T-helper 1 cell treated with Interleukin-12 subunit alpha and Interleukin-12 subunit beta and Interleukin-4 antibody, amounts not matched to agents 30 μg/mL and 1 μg/mL, for 36 hours (primary cell): ENCODE results near the gene SLC25A30.
"Not testable (repeated sequence)": the region's sequence is repeated elsewhere in the genome, so short reads cannot be mapped to it uniquely, and the experiment has no call there.

Experiments
- H3K27ac Mint-ChIP-seq: one replicate; pipeline ENCODE4 v1.8.0; 2021; ENCODE audit warnings: mild to moderate bottlenecking, mixed read lengths
- H3K27me3 Mint-ChIP-seq: one replicate; pipeline ENCODE4 v1.8.0; 2021; ENCODE audit warnings: low read depth, mixed read lengths
- H3K36me3 Mint-ChIP-seq: one replicate; pipeline ENCODE4 v1.8.0; 2021; ENCODE audit warnings: low read depth, mixed read lengths
- H3K4me1 Mint-ChIP-seq: one replicate; pipeline ENCODE4 v1.8.0; 2021; ENCODE audit warnings: low read depth, mixed read lengths
- H3K4me3 Mint-ChIP-seq: one replicate; pipeline ENCODE4 v1.8.0; 2021; ENCODE audit warnings: mild to moderate bottlenecking, moderate library complexity, mixed read lengths
- H3K9me3 Mint-ChIP-seq: one replicate; pipeline ENCODE4 v1.8.0; 2021; ENCODE audit warnings: mixed read lengths

The SLC25A30 gene

GRCh38 chr13:45439008-45439407 is 20.8 kb upstream of the SLC25A30 start:
- Mint-ChIP-seq H3K4me1 (peaks cover 10% of the 10 kb centered on the region), H3K36me3 (peaks cover 2% of the 10 kb centered on the region), H3K4me3 (no peak overlapping the region), H3K9me3 (no peaks in the 10 kb centered on the region), H3K27me3 (no peaks in the 10 kb centered on the region), H3K27ac (no peak overlapping the region)

GRCh38 chr13:45437947-45438346 is 19.8 kb upstream of the SLC25A30 start:
- Mint-ChIP-seq H3K27me3 (no peaks in the 10 kb centered on the region), H3K27ac (no peak overlapping the region), H3K9me3 (no peaks in the 10 kb centered on the region), H3K4me3 (no peak overlapping the region), H3K36me3 (peaks cover 2% of the 10 kb centered on the region), H3K4me1 (peaks cover 10% of the 10 kb centered on the region)

GRCh38 chr13:45436953-45437352 is 18.8 kb upstream of the SLC25A30 start:
- Mint-ChIP-seq H3K36me3 (peaks cover 1% of the 10 kb centered on the region), H3K27me3 (no peaks in the 10 kb centered on the region), H3K4me3 (no peak overlapping the region), H3K27ac (no peak overlapping the region), H3K4me1 (peaks cover 7% of the 10 kb centered on the region), H3K9me3 (no peaks in the 10 kb centered on the region)

- peaks cover under 1% of the 10 kb centered on the region for H3K4me1 Mint-ChIP-seq
- H3K4me3 Mint-ChIP-seq: no peak overlapping the region
- H3K27ac Mint-ChIP-seq: no peak overlapping the region
- no peaks in the 10 kb centered on the region for H3K9me3 Mint-ChIP-seq
- H3K36me3 Mint-ChIP-seq: no peaks in the 10 kb centered on the region
- no peaks in the 10 kb centered on the region for H3K27me3 Mint-ChIP-seq
These were observed 18.2 kb upstream of the SLC25A30 start for GRCh38 chr13:45436332-45436731.

- H3K27ac Mint-ChIP-seq: no peak overlapping the region
These were observed 16.6 kb upstream of the SLC25A30 start for GRCh38 chr13:45434556-45435371.

GRCh38 chr13:45433381-45433790 is 15.2 kb upstream of the SLC25A30 start:
- no peaks in the 10 kb centered on the region for H3K36me3 Mint-ChIP-seq
- H3K4me1 Mint-ChIP-seq: peaks cover 2% of the 10 kb centered on the region
- no peaks in the 10 kb centered on the region for H3K9me3 Mint-ChIP-seq
- H3K27me3 Mint-ChIP-seq: no peaks in the 10 kb centered on the region
- no peak overlapping the region for H3K4me3 Mint-ChIP-seq
- H3K27ac Mint-ChIP-seq: no peak overlapping the region

More at GRCh38 chr13:45434556-45435371, 16.6 kb upstream of the SLC25A30 start:
- Mint-ChIP-seq H3K9me3 (no peaks in the 10 kb centered on the region), H3K27me3 (no peaks in the 10 kb centered on the region), H3K36me3 (no peaks in the 10 kb centered on the region), H3K4me1 (peaks cover 2% of the 10 kb centered on the region), H3K4me3 (no peak overlapping the region)

GRCh38 chr13:45432737-45433380 is 14.7 kb upstream of the SLC25A30 start:
- no peaks in the 10 kb centered on the region for H3K9me3 Mint-ChIP-seq
- H3K27ac Mint-ChIP-seq: no peak overlapping the region
- no peak overlapping the region for H3K4me3 Mint-ChIP-seq
- no peaks in the 10 kb centered on the region for H3K36me3 Mint-ChIP-seq
- H3K4me1 Mint-ChIP-seq: peaks cover 2% of the 10 kb centered on the region
- no peaks in the 10 kb centered on the region for H3K27me3 Mint-ChIP-seq

GRCh38 chr13:45426056-45426841 is 8.1 kb upstream of the SLC25A30 start:
- H3K4me1 Mint-ChIP-seq, H3K9me3 Mint-ChIP-seq, H3K27ac Mint-ChIP-seq, H3K27me3 Mint-ChIP-seq, H3K36me3 Mint-ChIP-seq, H3K4me3 Mint-ChIP-seq: not testable (repeated sequence)

GRCh38 chr13:45422731-45423292 is 4.6 kb upstream of the SLC25A30 start:
- Mint-ChIP-seq H3K36me3 (no peaks in the 10 kb centered on the region), H3K4me1 (peaks cover 4% of the 10 kb centered on the region), H3K27ac (no peak overlapping the region), H3K27me3 (no peaks in the 10 kb centered on the region), H3K9me3 (no peaks in the 10 kb centered on the region), H3K4me3 (no peak overlapping the region)

GRCh38 chr13:45419945-45420344 is 1.8 kb upstream of the SLC25A30 start:
- H3K9me3 Mint-ChIP-seq: no peaks in the 10 kb centered on the region
- peaks cover 5% of the 10 kb centered on the region for H3K36me3 Mint-ChIP-seq
- H3K27ac Mint-ChIP-seq: peak overlapping the region; percentile 2
- peak overlapping the region; percentile 14 for H3K4me3 Mint-ChIP-seq
- peaks cover 14% of the 10 kb centered on the region for H3K4me1 Mint-ChIP-seq
- H3K27me3 Mint-ChIP-seq: no peaks in the 10 kb centered on the region

GRCh38 chr13:45419389-45419788 is 1.2 kb upstream of the SLC25A30 start:
- H3K9me3 Mint-ChIP-seq, H3K27me3 Mint-ChIP-seq, H3K27ac Mint-ChIP-seq, H3K4me3 Mint-ChIP-seq, H3K36me3 Mint-ChIP-seq: not testable (repeated sequence)
- peaks cover 15% of the 10 kb centered on the region for H3K4me1 Mint-ChIP-seq

GRCh38 chr13:45416516-45417128 is 1.6 kb downstream of the SLC25A30 start:
- peak overlapping the region; percentile 96 for H3K4me3 Mint-ChIP-seq
- H3K27ac Mint-ChIP-seq: peak overlapping the region; percentile 98
- H3K9me3 Mint-ChIP-seq: no peaks in the 10 kb centered on the region
- H3K36me3 Mint-ChIP-seq: peaks cover 6% of the 10 kb centered on the region
- H3K27me3 Mint-ChIP-seq: no peaks in the 10 kb centered on the region
- H3K4me1 Mint-ChIP-seq: peaks cover 20% of the 10 kb centered on the region

- Mint-ChIP-seq H3K36me3 (peaks cover 8% of the 10 kb centered on the region), H3K27me3 (no peaks in the 10 kb centered on the region), H3K4me1 (peaks cover 25% of the 10 kb centered on the region), H3K9me3 (no peaks in the 10 kb centered on the region), H3K4me3 (peak overlapping the region; percentile 10), H3K27ac (no peak overlapping the region)
These were observed 3.1 kb downstream of the SLC25A30 start for GRCh38 chr13:45415112-45415511.

- H3K4me1 Mint-ChIP-seq: peaks cover 27% of the 10 kb centered on the region
- no peaks in the 10 kb centered on the region for H3K27me3 Mint-ChIP-seq
- peaks cover 13% of the 10 kb centered on the region for H3K36me3 Mint-ChIP-seq
- no peaks in the 10 kb centered on the region for H3K9me3 Mint-ChIP-seq
- H3K27ac Mint-ChIP-seq: no peak overlapping the region
- H3K4me3 Mint-ChIP-seq: no peak overlapping the region
These were observed 4.3 kb downstream of the SLC25A30 start for GRCh38 chr13:45413826-45414307.
